Measurements from ENCODE around the gene SH3BP4. TPM values are rescaled to one million over a fixed set of nuclear protein-coding genes. Genes with fewer than 3 reads are reported as not detected.

SH3BP4 gene
- total RNA-seq, 1 donor from 2014 or later: 19.2 TPM

GRCh38 chr2:234983011-234983726, 31.4 kb downstream of the SH3BP4 start:
- Histone ChIP-seq H3K4me1 (peaks cover 45% of the 10 kb centered on the region), H3K4me3 (no peak overlapping the region), H3K27me3 (no peaks in the 10 kb centered on the region), H3K9me3 (no peaks in the 10 kb centered on the region), H3K27ac (no peak overlapping the region), H3K36me3 (no peaks in the 10 kb centered on the region)
- no peak for DNase-seq (ENCODE audit: extremely low spot score in 2 of 2)
- TF ChIP-seq POLR2A (IDR thresholded peaks at IDR 0.05) (no peak), CTCF (IDR thresholded peaks at IDR 0.05) (no peak), POLR2AphosphoS5 (IDR thresholded peaks at IDR 0.05; ENCODE audit: insufficient read depth in 1 of 2, low read depth in 1 of 2) (no peak)
- intact Hi-C loops (cut with DNase I): no loop called here

DNA sequence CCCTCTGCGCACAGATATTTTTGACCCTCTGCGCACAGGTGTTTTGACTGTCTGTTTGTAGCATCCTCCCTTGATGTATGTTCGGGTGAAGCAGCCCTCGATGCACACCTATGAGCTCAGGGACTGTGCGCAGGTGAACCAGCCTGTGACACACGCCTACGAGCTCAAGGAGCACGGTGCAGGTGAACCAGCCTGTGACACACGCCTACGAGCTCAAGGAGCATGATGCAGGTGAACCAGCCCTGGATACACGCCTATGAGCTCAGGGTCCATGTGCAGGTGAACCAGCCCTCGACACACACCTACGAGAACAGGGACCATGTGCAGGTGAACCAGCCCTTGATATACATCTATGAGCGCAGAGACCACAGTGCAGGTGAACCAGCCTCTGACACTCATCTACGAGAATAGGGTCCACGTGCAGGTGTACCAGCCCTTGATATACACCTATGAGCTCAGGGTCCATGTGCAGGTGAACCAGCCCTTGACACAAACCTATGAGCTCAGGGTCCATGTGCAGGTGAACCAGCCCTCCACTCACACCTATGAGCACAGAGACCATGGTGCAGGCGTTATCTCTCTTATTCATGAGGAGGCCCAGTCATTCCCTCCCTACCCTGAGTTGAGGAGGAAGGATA, 33.9 kb downstream of the SH3BP4 start:
- Histone ChIP-seq H3K36me3 (no peaks in the 10 kb centered on the region), H3K27ac (no peak overlapping the region), H3K4me1 (peaks cover 28% of the 10 kb centered on the region), H3K27me3 (no peaks in the 10 kb centered on the region), H3K4me3 (no peak overlapping the region), H3K9me3 (no peaks in the 10 kb centered on the region)
- no peak for TF ChIP-seq POLR2AphosphoS5 (IDR thresholded peaks at IDR 0.05; ENCODE audit: insufficient read depth in 1 of 2, low read depth in 1 of 2)
- no peak for TF ChIP-seq POLR2A (IDR thresholded peaks at IDR 0.05)
- DNase-seq (ENCODE audit: extremely low spot score in 2 of 2): no peak
- intact Hi-C loops (cut with DNase I): no loop called here

DNA sequence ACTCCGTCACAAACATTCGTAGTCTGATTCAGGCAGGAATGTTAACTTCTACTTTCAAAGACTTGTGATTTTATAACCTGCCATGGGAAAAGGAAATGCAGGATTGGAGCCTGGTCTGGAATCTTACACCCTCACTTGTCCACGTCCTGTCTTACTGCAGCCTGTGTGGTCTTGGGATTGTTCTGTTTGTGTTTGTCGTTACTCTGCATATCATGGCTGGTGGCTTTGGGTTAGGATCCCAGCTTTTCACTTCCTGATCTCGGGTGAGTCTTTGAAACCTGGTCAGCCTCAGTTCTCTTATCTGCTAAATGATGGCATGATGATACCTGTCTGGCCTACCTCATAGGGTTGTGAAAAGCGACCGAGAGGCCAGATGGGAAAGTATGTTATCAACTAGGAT, 34.6 kb downstream of the SH3BP4 start:
- no peak for DNase-seq (ENCODE audit: extremely low spot score in 2 of 2)
- Histone ChIP-seq H3K27me3 (no peaks in the 10 kb centered on the region), H3K36me3 (no peaks in the 10 kb centered on the region), H3K4me3 (no peak overlapping the region), H3K4me1 (peaks cover 24% of the 10 kb centered on the region), H3K9me3 (no peaks in the 10 kb centered on the region), H3K27ac (no peak overlapping the region)
- intact Hi-C loops (cut with DNase I): no loop called here
- TF ChIP-seq POLR2AphosphoS5 (IDR thresholded peaks at IDR 0.05; ENCODE audit: insufficient read depth in 1 of 2, low read depth in 1 of 2): no peak
- no peak for TF ChIP-seq CTCF (IDR thresholded peaks at IDR 0.05)
- no peak for TF ChIP-seq POLR2A (IDR thresholded peaks at IDR 0.05)

GRCh38 chr2:234986876-234987720, 35.3 kb downstream of the SH3BP4 start:
- H3K4me1 ChIP-seq: peaks cover 24% of the 10 kb centered on the region
- DNase-seq (ENCODE audit: extremely low spot score in 2 of 2): no peak
- H3K36me3 ChIP-seq: no peaks in the 10 kb centered on the region
- no peak overlapping the region for H3K27ac ChIP-seq
- H3K27me3 ChIP-seq: no peaks in the 10 kb centered on the region
- no peak overlapping the region for H3K4me3 ChIP-seq
- no peaks in the 10 kb centered on the region for H3K9me3 ChIP-seq
- intact Hi-C loops (cut with DNase I): no loop called here
- TF ChIP-seq POLR2AphosphoS5 (IDR thresholded peaks at IDR 0.05; ENCODE audit: insufficient read depth in 1 of 2, low read depth in 1 of 2): no peak
- no peak for TF ChIP-seq CTCF (IDR thresholded peaks at IDR 0.05)
- no peak for TF ChIP-seq POLR2A (IDR thresholded peaks at IDR 0.05)

DNA sequence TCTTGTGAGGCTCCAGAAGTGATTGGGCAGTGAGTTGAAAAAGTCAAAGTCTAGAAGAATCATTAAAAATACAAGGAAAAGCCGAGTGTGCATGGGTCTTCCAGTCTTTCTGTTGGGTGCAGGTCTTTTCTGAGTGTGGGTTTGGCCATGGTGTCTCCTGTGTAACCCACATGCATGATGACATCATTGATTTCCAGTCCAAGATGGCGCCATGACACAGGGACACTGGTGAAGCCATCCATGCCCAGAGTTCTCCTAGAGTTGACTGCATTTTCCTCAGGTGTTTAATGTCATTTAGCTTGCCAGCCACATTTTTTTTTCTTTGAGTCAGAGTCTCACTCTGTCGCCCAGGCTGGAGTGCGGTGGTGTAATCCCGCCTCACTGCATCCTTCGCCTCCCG, 35.9 kb downstream of the SH3BP4 start:
- intact Hi-C loops (cut with DNase I): no loop called here
- H3K4me1 ChIP-seq: peaks cover 22% of the 10 kb centered on the region
- H3K4me3 ChIP-seq: no peak overlapping the region
- no peaks in the 10 kb centered on the region for H3K9me3 ChIP-seq
- no peaks in the 10 kb centered on the region for H3K27me3 ChIP-seq
- TF ChIP-seq POLR2A (IDR thresholded peaks at IDR 0.05) (no peak), POLR2AphosphoS5 (IDR thresholded peaks at IDR 0.05; ENCODE audit: insufficient read depth in 1 of 2, low read depth in 1 of 2) (no peak), CTCF (IDR thresholded peaks at IDR 0.05) (no peak)
- no peak for DNase-seq (ENCODE audit: extremely low spot score in 2 of 2)
- no peak overlapping the region for H3K27ac ChIP-seq
- no peaks in the 10 kb centered on the region for H3K36me3 ChIP-seq

Measured in vagina (tissue), 2 donors.